T-cell (primary cell): Measurements from ENCODE around the gene BCKDHA. TPM values are rescaled to one million over a fixed set of nuclear protein-coding genes. Genes with fewer than 3 reads are reported as not detected.

Experiments used
- ATAC-seq, 4 experiments: fragments of 200-7000 bp in 3 of 4; fragments of 150-1000 bp in 1 of 4; cut with Tn5 transposase; replicated peaks in 1 of 4; 1 replicate in 3 of 4; 2 replicates in 1 of 4; pipeline ENCODE4 v1.10.0; 2021; ENCODE audit warnings: moderate library complexity in 3 of 4, mild to moderate bottlenecking in 2 of 4, moderate number of reproducible peaks in 1 of 4
- CTCF ChIA-PET, 2 donors: fragments of 300-600 bp; sonication (Branson Sonifier 250); formaldehyde crosslinking; loops; one replicate each; lab custom pipeline; 2022; ENCODE audit warnings: antibody characterized with exemption in 2 of 2; lab: Charles Lee
- POLR2A ChIA-PET, 2 donors: fragments of 300-600 bp; sonication (Branson Sonifier 250); formaldehyde crosslinking; loops; one replicate each; lab custom pipeline; 2022; ENCODE audit warnings: antibody characterized with exemption in 2 of 2; lab: Charles Lee
- DNase-seq, 35 experiments: peaks; one replicate each; pipeline versions ENCODE4 v3.0.0 to v3.0.0-alpha.2; 2013 to 2023
- H3K27ac ChIP-seq: one replicate; pipeline ENCODE4 v1.5.1; 2013; ENCODE audit warnings: low read length
- H3K27me3 ChIP-seq, 2 experiments: replicated peaks in 1 of 2; 1 replicate in 1 of 2; 2 replicates in 1 of 2; pipeline versions ENCODE4 v1.6.1 to v1.7.0; 2013; ENCODE audit warnings: low read length in 1 of 2, mixed read lengths in 1 of 2; ENCODE audit not compliant: control insufficient read depth in 2 of 2, insufficient read depth in 2 of 2; ENCODE audit errors: extremely low read depth in 1 of 2
- H3K36me3 ChIP-seq, 2 donors: 1 replicate in 1 of 2; 2 replicates in 1 of 2; pipeline versions ENCODE4 v1.6.1 to v1.7.0; 2013; ENCODE audit warnings: low read length in 1 of 2; ENCODE audit not compliant: control insufficient read depth in 2 of 2, insufficient read depth in 1 of 2; ENCODE audit errors: extremely low read depth in 1 of 2
- H3K4me1 ChIP-seq, 2 experiments: 1 replicate in 1 of 2; 2 replicates in 1 of 2; pipeline versions ENCODE4 v1.6.1 to v1.7.0; 2013; ENCODE audit warnings: low read length in 2 of 2, mixed read lengths in 1 of 2; ENCODE audit not compliant: insufficient read depth in 2 of 2, control insufficient read depth in 1 of 2; ENCODE audit errors: extremely low read depth in 1 of 2
- H3K4me3 ChIP-seq, 2 donors: 1 replicate in 1 of 2; 2 replicates in 1 of 2; pipeline versions ENCODE4 v1.5.1 to v1.7.0; 2013; ENCODE audit warnings: mild to moderate bottlenecking in 2 of 2, low read length in 1 of 2, moderate library complexity in 1 of 2; ENCODE audit not compliant: control insufficient read depth in 1 of 2; ENCODE audit errors: extremely low read depth in 1 of 2
- H3K9me3 ChIP-seq: 2 replicates; pipeline ENCODE4 v1.7.0; 2013
- H3K27ac Mint-ChIP-seq, 2 donors: one replicate each; pipeline ENCODE4 v1.8.0; 2020 to 2021; ENCODE audit warnings: mild to moderate bottlenecking in 2 of 2, mixed read lengths in 2 of 2
- H3K27me3 Mint-ChIP-seq, 2 donors: one replicate each; pipeline ENCODE4 v1.8.0; 2021 to 2022; ENCODE audit warnings: mixed read lengths in 2 of 2
- H3K36me3 Mint-ChIP-seq: one replicate; pipeline ENCODE4 v1.8.0; 2021; ENCODE audit warnings: mixed read lengths
- H3K4me1 Mint-ChIP-seq, 3 donors: one replicate each; pipeline ENCODE4 v1.8.0; 2020 to 2022; ENCODE audit warnings: mixed read lengths in 3 of 3, mild to moderate bottlenecking in 1 of 3
- H3K4me3 Mint-ChIP-seq, 3 donors: one replicate each; pipeline ENCODE4 v1.8.0; 2020 to 2022; ENCODE audit warnings: mild to moderate bottlenecking in 3 of 3, mixed read lengths in 3 of 3, moderate library complexity in 3 of 3
- H3K9me3 Mint-ChIP-seq, 3 donors: one replicate each; pipeline ENCODE4 v1.8.0; 2020 to 2022; ENCODE audit warnings: mixed read lengths in 3 of 3
- WGBS: methylation state at CpG from one replicate; pipeline ENCODE4 v1.1.5; 2013; ENCODE audit warnings: missing lambda C conversion rate; ENCODE audit not compliant: insufficient coverage; 5-methylcytosine and 5-hydroxymethylcytosine counted together
- total RNA-seq, 35 experiments: library from RNA in 6 of 35; stranded (reverse) in 6 of 35; fragments of 120-200 nt in 1 of 35; gene quantifications; one replicate each; pipeline versions ENCODE4 v1.2.1 to v1.2.4 and lab custom pipeline; 2013 to 2026

Gene BCKDHA
- total RNA-seq, 5 donors from 2014 or later (not counting 1 experiment from before 2014, with no cell fraction given): 13.0 to 28.6 (median 27.0) TPM

DNA sequence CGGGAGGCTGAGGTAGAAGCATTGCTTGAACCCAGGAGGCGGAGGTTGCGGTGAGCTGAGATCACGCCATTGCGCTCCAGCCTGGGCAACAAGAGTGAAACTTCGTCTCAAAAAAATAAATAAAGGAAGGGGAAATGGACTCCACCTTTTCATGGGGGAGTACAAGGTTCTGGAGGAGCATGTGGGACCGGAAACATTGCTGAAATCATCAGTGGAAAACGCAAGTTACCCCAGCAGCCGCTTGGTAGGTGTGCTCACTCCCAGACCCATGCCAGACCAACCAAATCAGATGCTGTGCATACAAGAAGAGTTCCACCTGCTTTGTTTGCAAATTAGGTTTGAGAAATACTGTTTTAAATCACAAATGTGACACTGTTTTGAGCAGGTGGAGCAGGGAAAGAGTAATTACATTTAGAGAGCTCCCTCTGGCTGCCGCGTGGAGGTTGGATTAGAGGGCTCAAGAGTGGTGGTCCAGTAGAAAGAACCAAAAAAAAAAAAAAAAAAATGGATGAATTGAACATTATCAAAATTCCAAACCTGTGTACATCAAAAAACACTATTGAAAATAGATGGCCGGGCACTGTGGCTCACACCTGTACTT lies 50.2 kb downstream of the BCKDHA start:
- DNase-seq (no peak), ATAC-seq (peak in 1 of 4 experiments; percentile 13)
- Mint-ChIP-seq H3K27ac (peak overlapping the region in 1 of 2 donors; percentile 36), H3K4me3 (peak overlapping the region in 2 of 3 donors; percentile 31 to 36), H3K36me3 (no peaks in the 10 kb centered on the region), H3K9me3 (no peaks in the 10 kb centered on the region), H3K27me3 (peaks cover 0 to 22% of the 10 kb centered on the region in 2 donors), H3K4me1 (peaks cover 5 to 15% (median 11%) of the 10 kb centered on the region in 3 donors)
- H3K9me3 ChIP-seq: no peaks in the 10 kb centered on the region
- peaks cover 0 to 14% of the 10 kb centered on the region in 2 experiments for H3K4me1 ChIP-seq
- H3K36me3 ChIP-seq: no peaks in the 10 kb centered on the region
- H3K4me3 ChIP-seq: no peak overlapping the region
- no peak overlapping the region for H3K27ac ChIP-seq
- H3K27me3 ChIP-seq: peaks cover 0 to 29% of the 10 kb centered on the region in 2 experiments
- ChIA-PET CTCF (interaction anchor here (0.6 to 1.7 kb wide), 8 partner anchors 8 to 352 kb away, joined by 3 to 8 read pairs (median 4); no protein-coding TSS in a partner anchor), POLR2A (no interaction called here)
- WGBS: 76% methylated on average over 5 of the region's 12 CpGs

DNA sequence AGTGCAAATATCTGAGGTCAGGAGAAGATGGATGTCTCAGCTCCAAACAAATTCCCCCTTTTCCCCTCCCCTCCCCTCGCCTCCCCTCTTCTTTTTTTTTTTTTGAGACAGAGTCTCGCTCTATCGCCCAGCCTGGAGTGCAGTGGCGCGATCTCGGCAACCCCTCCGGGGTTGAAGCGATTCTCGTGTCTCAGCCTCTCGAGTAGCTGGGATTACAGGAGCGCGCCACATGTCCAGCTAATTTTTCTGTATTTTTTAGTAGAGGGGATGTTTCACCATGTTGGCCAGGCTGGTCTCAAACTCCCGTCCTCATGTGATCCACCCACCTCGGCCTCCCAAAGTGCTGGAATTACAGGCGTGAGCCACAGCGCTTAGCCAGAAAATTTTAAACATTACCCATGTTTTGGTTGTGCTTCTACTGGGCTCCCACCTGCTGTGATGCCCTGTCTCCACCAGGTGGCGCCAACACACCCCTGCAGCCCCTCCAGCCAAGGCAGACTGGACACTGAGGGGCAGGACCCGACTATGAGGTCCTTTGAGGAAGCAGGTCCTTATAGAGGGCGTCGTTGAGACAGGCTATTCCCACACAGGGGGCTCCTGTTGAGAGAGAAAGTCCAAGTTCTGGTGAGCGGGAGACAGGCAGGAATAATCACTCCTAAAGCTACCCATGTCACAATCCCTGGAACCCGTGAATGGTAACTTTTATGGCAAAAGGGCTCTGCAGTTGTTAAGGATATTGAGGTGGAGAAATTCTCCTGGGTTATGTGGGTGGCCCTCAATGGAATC lies 51.7 kb downstream of the BCKDHA start:
- Mint-ChIP-seq H3K9me3 (no peaks in the 10 kb centered on the region), H3K27ac (no peak overlapping the region), H3K4me1 (peaks cover 5 to 20% (median 13%) of the 10 kb centered on the region in 3 donors), H3K36me3 (no peaks in the 10 kb centered on the region), H3K4me3 (peak overlapping the region; percentile 68 to 70 (median 68)), H3K27me3 (peaks cover 0 to 20% of the 10 kb centered on the region in 2 donors)
- peak in 34 of 35 experiments; percentile 25 to 82 (median 56) for DNase-seq
- CTCF ChIA-PET: interaction anchor here (0.6 to 2.7 kb wide), 19 partner anchors 8 to 1075 kb away, joined by 3 to 11 read pairs (median 4); partner anchors contain the start of genes B9D2 (in 1 of the 2) and CEACAM21 (in 1 of the 2)
- Histone ChIP-seq H3K4me3 (no peak overlapping the region), H3K27ac (no peak overlapping the region), H3K4me1 (peaks cover 0 to 14% of the 10 kb centered on the region in 2 experiments), H3K27me3 (peaks cover 0 to 29% of the 10 kb centered on the region in 2 experiments), H3K9me3 (no peaks in the 10 kb centered on the region), H3K36me3 (no peaks in the 10 kb centered on the region)
- POLR2A ChIA-PET: interaction anchor here in 1 of 2 donors (0.6 kb wide), 2 partner anchors 10 to 99 kb away, joined by 3 to 7 read pairs; no protein-coding TSS in a partner anchor
- 0% methylated on average over 5 of the region's 22 CpGs for WGBS
- ATAC-seq: peak; percentile 86 to 90 (median 88)

DNA sequence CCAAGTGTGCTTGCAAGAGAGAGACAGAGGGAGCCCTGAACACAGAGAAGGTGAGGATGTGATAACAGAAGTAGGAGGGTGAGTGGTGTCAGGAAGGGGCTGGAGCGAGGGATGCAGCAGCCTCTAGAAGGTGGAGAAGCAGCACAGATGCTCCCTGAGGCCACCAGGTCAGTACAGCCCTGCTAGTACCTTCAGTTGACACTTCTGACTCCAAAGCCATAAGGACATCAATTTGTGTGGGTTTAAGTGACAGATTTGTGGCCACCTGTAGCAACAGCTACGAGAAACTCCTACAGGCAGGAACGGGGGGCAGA lies 52.2 kb downstream of the BCKDHA start:
- DNase-seq (no peak), ATAC-seq (peak in 1 of 4 experiments; percentile 16)
- H3K27ac Mint-ChIP-seq: no peak overlapping the region

DNA sequence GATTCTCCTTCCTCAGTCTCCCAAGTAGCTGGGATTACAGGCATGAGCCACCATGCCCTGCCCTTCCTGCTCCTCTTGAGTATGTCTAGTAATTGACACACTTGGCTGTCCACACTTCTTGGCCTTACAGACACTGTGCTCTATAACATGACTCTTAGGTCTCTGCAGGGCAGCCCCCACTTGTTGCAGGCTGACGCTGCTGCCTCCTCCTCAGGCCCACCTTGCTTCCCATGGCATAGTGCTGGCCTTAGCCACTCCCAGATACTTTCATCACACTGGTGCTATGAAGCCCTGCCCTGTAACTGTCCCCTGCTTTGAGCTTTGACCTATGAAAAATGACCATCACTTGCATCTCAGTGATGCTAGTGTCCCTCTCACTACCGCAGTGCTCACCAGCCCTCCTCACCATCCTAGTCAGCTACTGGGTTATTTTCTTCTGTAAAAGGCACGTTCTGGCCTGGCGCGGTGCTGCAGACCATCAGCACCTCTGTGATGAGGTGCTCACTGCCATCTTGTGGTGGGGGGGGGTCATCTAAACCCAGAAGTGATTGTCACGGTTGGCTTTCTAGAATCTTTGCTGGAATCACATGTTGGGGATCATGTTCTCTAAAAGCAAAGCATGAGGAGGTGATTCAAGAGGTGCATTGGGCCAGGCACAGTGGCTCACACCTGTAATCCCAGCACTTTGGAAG lies 55.1 kb downstream of the BCKDHA start:
- Mint-ChIP-seq H3K9me3 (no peaks in the 10 kb centered on the region), H3K4me3 (no peak overlapping the region), H3K4me1 (peaks cover 16 to 36% (median 32%) of the 10 kb centered on the region in 3 donors), H3K27ac (no peak overlapping the region), H3K36me3 (no peaks in the 10 kb centered on the region), H3K27me3 (peaks cover 0 to 9% of the 10 kb centered on the region in 2 donors)
- no peaks in the 10 kb centered on the region for H3K36me3 ChIP-seq
- DNase-seq (no peak), ATAC-seq (no peak)
- WGBS: 93% methylated on average over 2 of the region's 6 CpGs
- peaks cover 2 to 15% of the 10 kb centered on the region in 2 experiments for H3K4me1 ChIP-seq
- no peak overlapping the region for H3K4me3 ChIP-seq
- CTCF ChIA-PET: no interaction called here
- POLR2A ChIA-PET: no interaction called here
- no peaks in the 10 kb centered on the region for H3K9me3 ChIP-seq
- H3K27me3 ChIP-seq: peaks cover 2 to 7% of the 10 kb centered on the region in 2 experiments
- H3K27ac ChIP-seq: no peak overlapping the region

More for the DNA sequence above, 52.2 kb downstream of the BCKDHA start:
- Histone ChIP-seq H3K4me1 (peaks cover 0 to 14% of the 10 kb centered on the region in 2 experiments), H3K4me3 (no peak overlapping the region), H3K27ac (no peak overlapping the region), H3K36me3 (no peaks in the 10 kb centered on the region), H3K27me3 (peaks cover 0 to 29% of the 10 kb centered on the region in 2 experiments), H3K9me3 (no peaks in the 10 kb centered on the region)
- WGBS: no CpG with 5 or more reads among the region's 3 CpGs
- peak overlapping the region in 1 of 3 donors; percentile 68 for H3K4me3 Mint-ChIP-seq
- ChIA-PET CTCF (interaction anchor here (0.7 to 2.7 kb wide), 4 partner anchors 82 to 1075 kb away, joined by 3 to 11 read pairs (median 9); no protein-coding TSS in a partner anchor), POLR2A (no interaction called here)
- H3K4me1 Mint-ChIP-seq: peaks cover 5 to 20% (median 13%) of the 10 kb centered on the region in 3 donors
- H3K36me3 Mint-ChIP-seq: no peaks in the 10 kb centered on the region
- H3K9me3 Mint-ChIP-seq: no peaks in the 10 kb centered on the region
- H3K27me3 Mint-ChIP-seq: peaks cover 0 to 20% of the 10 kb centered on the region in 2 donors

DNA sequence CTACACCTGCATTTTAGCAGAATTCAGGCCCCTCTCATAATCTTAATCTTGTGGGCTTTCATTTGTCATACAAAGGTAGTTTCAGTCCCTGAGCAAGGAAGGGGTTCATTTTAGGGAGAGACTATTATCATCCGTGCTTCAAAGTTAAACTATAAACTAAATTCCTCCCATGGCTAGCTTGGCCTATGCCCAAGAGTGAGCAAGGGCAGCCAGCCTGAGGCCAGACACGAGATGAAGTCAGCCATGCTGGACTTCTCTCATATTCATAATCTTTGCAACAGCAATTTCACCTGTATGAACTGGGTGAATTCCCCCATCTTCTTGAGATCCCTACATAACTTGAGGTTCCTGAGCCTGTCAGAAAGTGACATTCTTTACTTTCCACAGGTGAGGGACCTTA lies 58.3 kb downstream of the BCKDHA start:
- no peak for ATAC-seq
- peaks cover 11% of the 10 kb centered on the region in 2 donors for H3K27me3 Mint-ChIP-seq
- no peak overlapping the region for H3K4me3 Mint-ChIP-seq
- no peaks in the 10 kb centered on the region for H3K9me3 Mint-ChIP-seq
- CTCF ChIA-PET: interaction anchor here in 1 of 2 donors (0.9 kb wide), 1 partner anchor 8 kb away, joined by 3 read pairs; no protein-coding TSS in a partner anchor
- no peak overlapping the region for H3K4me3 ChIP-seq
- DNase-seq: no peak
- peaks cover 2% of the 10 kb centered on the region in 2 experiments for H3K4me1 ChIP-seq
- peaks cover 0 to 2% of the 10 kb centered on the region in 2 experiments for H3K27me3 ChIP-seq
- no peaks in the 10 kb centered on the region for H3K9me3 ChIP-seq
- POLR2A ChIA-PET: interaction anchor here in 1 of 2 donors (0.6 kb wide), 2 partner anchors 117 to 1198 kb away, joined by 3 read pairs; no protein-coding TSS in a partner anchor
- H3K27ac Mint-ChIP-seq: no peak overlapping the region
- no peaks in the 10 kb centered on the region for H3K36me3 ChIP-seq
- no peaks in the 10 kb centered on the region for H3K36me3 Mint-ChIP-seq
- H3K27ac ChIP-seq: no peak overlapping the region
- H3K4me1 Mint-ChIP-seq: peaks cover 15 to 34% (median 28%) of the 10 kb centered on the region in 3 donors
- WGBS: 90% methylated on average over 1 of the region's 2 CpGs
